GM19463 (cell line): ENCODE measurements around the gene NHEJ1.
A peak's percentile ranks its signal among the peaks of the same experiment; 100 is the strongest.

Source experiments
- ATAC-seq: cut with Tn5 transposase; IDR thresholded peaks from one replicate; pipeline ENCODE4 v1.9.1; 2021; ENCODE audit warnings: mild to moderate bottlenecking, moderate library complexity; ENCODE audit not compliant: unreplicated experiment

The NHEJ1 gene

GRCh38 chr2:219032051-219032745, 128.4 kb downstream of the NHEJ1 start:
- no peak for ATAC-seq

- no peak for ATAC-seq
These were observed 129.4 kb downstream of the NHEJ1 start for GRCh38 chr2:219031005-219031738.

- no peak for ATAC-seq
These were observed 130.3 kb downstream of the NHEJ1 start for GRCh38 chr2:219030177-219030940.

GRCh38 chr2:219029829-219030165, 130.8 kb downstream of the NHEJ1 start:
- ATAC-seq: peak; percentile 60

GRCh38 chr2:219028996-219029828, 131.4 kb downstream of the NHEJ1 start:
- ATAC-seq: no peak

- no peak for ATAC-seq
These were observed 132.5 kb downstream of the NHEJ1 start for GRCh38 chr2:219028141-219028540.

GRCh38 chr2:219027511-219028055, 133.0 kb downstream of the NHEJ1 start:
- ATAC-seq: no peak

GRCh38 chr2:219026946-219027345, 133.7 kb downstream of the NHEJ1 start:
- no peak for ATAC-seq

- no peak for ATAC-seq
These were observed 134.7 kb downstream of the NHEJ1 start for GRCh38 chr2:219025637-219026585.
